Endothelial cell of umbilical vein (primary cell): ENCODE measurements around the gene GAPDHS. TPM values are rescaled to one million over a fixed set of nuclear protein-coding genes. Genes with fewer than 3 reads are reported as not detected.
A peak's percentile ranks its signal among the peaks of the same experiment; 100 is the strongest.

Source experiments
- BruUV-seq: library from RNA; stranded (reverse); fragments of 400-500 nt; replicated peaks from 2 replicates; lab custom pipeline; 2021; lab: Mats Ljungman, UMichigan
- CTCF ChIA-PET: fragments of 300-600, 350-600 bp; sonication (Branson Sonifier 250); formaldehyde crosslinking; loops from one replicate; lab custom pipeline; 2021; ENCODE audit warnings: antibody characterized with exemption, inconsistent platforms; lab: Charles Lee
- POLR2A ChIA-PET: fragments of 300-600, 350-600 bp; sonication (Branson Sonifier 250); formaldehyde crosslinking; loops from one replicate; lab custom pipeline; 2021; ENCODE audit warnings: antibody characterized with exemption, inconsistent platforms; lab: Charles Lee
- DNase-seq: peaks from one replicate; pipeline ENCODE4 v3.0.0-alpha.2; 2011; ENCODE audit warnings: low read depth, low spot score
- FAIRE-seq: peaks from 2 replicates; lab custom pipeline; 2011; peaks lifted over from hg19 to GRCh38; lab: Jason Lieb, UNC
- H2AFZ ChIP-seq: 2 replicates; pipeline ENCODE4 v1.6.0; 2012; ENCODE audit warnings: low read depth, low read length, control low read depth, inconsistent platforms
- H3K27ac ChIP-seq: 2 replicates; pipeline ENCODE4 v1.5.1; 2011; ENCODE audit warnings: low read depth, mild to moderate bottlenecking, control low read depth, low read length, moderate library complexity; ENCODE audit not compliant: insufficient read depth
- H3K27me3 ChIP-seq, 2 experiments: 2 replicates each; pipeline versions ENCODE4 v1.6.0 to v1.6.1; 2011; ENCODE audit warnings: low read length in 2 of 2, mixed read lengths in 1 of 2; ENCODE audit not compliant: control insufficient read depth in 2 of 2, insufficient read depth in 2 of 2
- H3K36me3 ChIP-seq, 2 experiments: 2 replicates in 1 of 2; 3 replicates in 1 of 2; pipeline ENCODE4 v1.5.1; 2011; ENCODE audit warnings: low read length in 2 of 2, mild to moderate bottlenecking in 1 of 2, moderate library complexity in 1 of 2; ENCODE audit not compliant: control insufficient read depth in 2 of 2, insufficient read depth in 2 of 2; ENCODE audit errors: extremely low read depth in 1 of 2
- H3K4me1 ChIP-seq: 3 replicates; pipeline ENCODE4 v1.5.1; 2011; ENCODE audit warnings: mild to moderate bottlenecking, low read length; ENCODE audit not compliant: control insufficient read depth, insufficient read depth; ENCODE audit errors: extremely low read depth
- H3K4me2 ChIP-seq: 2 replicates; pipeline ENCODE4 v1.6.1; 2011; ENCODE audit warnings: low read length, control low read depth, mixed read lengths; ENCODE audit not compliant: insufficient read depth
- H3K4me3 ChIP-seq, 3 experiments: fragments of 200-600 bp in 1 of 3; sonication (generic), shearing (Covaris generic) in 1 of 3; replicated peaks in 1 of 3; 2 replicates each; pipeline ENCODE4 v1.5.1; 2011 to 2016; ENCODE audit warnings: control low read depth in 3 of 3, low read length in 3 of 3, mild to moderate bottlenecking in 2 of 3, inconsistent platforms in 1 of 3, low read depth in 1 of 3, moderate library complexity in 1 of 3; ENCODE audit not compliant: insufficient read depth in 1 of 3
- H3K79me2 ChIP-seq: 2 replicates; pipeline ENCODE4 v1.6.0; 2012; ENCODE audit warnings: low read length, inconsistent platforms; ENCODE audit not compliant: control insufficient read depth, insufficient read depth
- H3K9ac ChIP-seq: replicated peaks from 2 replicates; pipeline ENCODE3; 2011; ENCODE audit warnings: low read length, control low read depth; ENCODE audit not compliant: insufficient read depth; ENCODE audit errors: extremely low read depth
- H3K9me1 ChIP-seq: replicated peaks from 3 replicates; pipeline ENCODE4 v1.6.0; 2011; ENCODE audit warnings: mild to moderate bottlenecking, low read length; ENCODE audit not compliant: control insufficient read depth, insufficient read depth; ENCODE audit errors: extremely low read depth
- H3K9me3 ChIP-seq: replicated peaks from 2 replicates; pipeline ENCODE4 v1.5.1; 2012; ENCODE audit warnings: low read length, inconsistent platforms; ENCODE audit not compliant: control insufficient read depth, insufficient read depth
- H4K20me1 ChIP-seq: replicated peaks from 2 replicates; pipeline ENCODE3; 2011; ENCODE audit warnings: mild to moderate bottlenecking, low read length; ENCODE audit not compliant: control insufficient read depth, insufficient read depth; ENCODE audit errors: extremely low read depth
- CTCF ChIP-seq, 2 donors: IDR thresholded peaks; 1 replicate in 1 of 2; 2 replicates in 1 of 2; pipeline ENCODE4 v1.5.1; 2011; ENCODE audit warnings: low read length in 2 of 2, mild to moderate bottlenecking in 2 of 2, moderate library complexity in 2 of 2, control low read depth in 1 of 2, inconsistent platforms in 1 of 2, low read depth in 1 of 2; ENCODE audit not compliant: insufficient read depth in 1 of 2; ENCODE audit errors: extremely low read depth in 1 of 2
- EZH2 ChIP-seq: IDR thresholded peaks from 2 replicates; pipeline ENCODE4 v1.6.1; 2012; ENCODE audit warnings: borderline replicate concordance, low read depth, mild to moderate bottlenecking, moderate library complexity, low read length, inconsistent platforms; ENCODE audit not compliant: severe bottlenecking
- FOS ChIP-seq: IDR thresholded peaks from 2 replicates; pipeline ENCODE4 v1.6.1; 2011; ENCODE audit warnings: mild to moderate bottlenecking, low read length, moderate library complexity, borderline replicate concordance; ENCODE audit not compliant: insufficient read depth
- GATA2 ChIP-seq: IDR thresholded peaks from 2 replicates; pipeline ENCODE4 v1.7.0; 2011; ENCODE audit warnings: low read depth, mild to moderate bottlenecking, moderate library complexity, mixed read lengths, low read length; ENCODE audit not compliant: insufficient read length, insufficient read depth
- JUN ChIP-seq: IDR thresholded peaks from 2 replicates; pipeline ENCODE4 v1.6.1; 2011; ENCODE audit warnings: borderline replicate concordance, low read depth; ENCODE audit not compliant: insufficient read length, insufficient read depth
- MAX ChIP-seq: IDR thresholded peaks from 2 replicates; pipeline ENCODE4 v1.6.1; 2011; ENCODE audit not compliant: insufficient read depth, insufficient read length
- MYC ChIP-seq: IDR thresholded peaks from one replicate; pipeline ENCODE4 v1.6.1; 2011; ENCODE audit warnings: mild to moderate bottlenecking, low read depth, low read length
- POLR2A ChIP-seq: IDR thresholded peaks from 2 replicates; pipeline ENCODE4 v1.6.1; 2012; ENCODE audit warnings: low read depth, mild to moderate bottlenecking, control low read depth, low read length
- POLR2AphosphoS5 ChIP-seq: IDR thresholded peaks from 2 replicates; pipeline ENCODE4 v1.6.1; 2012; ENCODE audit warnings: low read depth, mild to moderate bottlenecking, control low read depth, low read length, moderate library complexity; ENCODE audit not compliant: insufficient read depth
- dilution Hi-C: fragments of 300-500 bp; cut with MboI; formaldehyde crosslinking; loops from one replicate; pipeline ENCODE4 v1.15.0; 2019; ENCODE audit warnings: low sequenced_read_pairs; ENCODE audit not compliant: extremely low pct_ligation_motif_present
- intact Hi-C: fragments of 100-400 bp; cut with micrococcal nuclease; formaldehyde crosslinking; loops from one replicate; pipeline ENCODE4 v1.10.0; 2022
- polyA plus RNA-seq, 4 experiments: library from polyadenylated mRNA; depleted of rRNA in 3 of 4; stranded (reverse) in 3 of 4; unstranded in 1 of 4; fragments of >200 nt; gene quantifications; 2 replicates each; pipeline versions ENCODE4 v1.2.1 to v1.2.3, GENCODE V29; 2011 to 2012; ENCODE audit warnings: missing spikeins in 1 of 4
- total RNA-seq: library from RNA; stranded (reverse); gene quantifications from 2 replicates; pipeline ENCODE4 v1.2.3, GENCODE V29; 2021

The GAPDHS gene
- total and polyA plus RNA-seq, 2 donors (not counting 3 experiments of a cell fraction or from before 2014, with no cell fraction given): not detected

- dilution Hi-C loops: no loop called here
- H3K4me3 ChIP-seq: peak overlapping the region; percentile 77 to 88 (median 88)
- H3K27ac ChIP-seq: peak overlapping the region; percentile 79
- peaks cover 16% of the 10 kb centered on the region for H3K4me1 ChIP-seq
- H3K79me2 ChIP-seq: peaks cover 15% of the 10 kb centered on the region
- no peaks in the 10 kb centered on the region for H3K9me3 ChIP-seq
- ChIA-PET CTCF (no interaction called here), POLR2A (no interaction called here)
- peak overlapping the region; percentile 87 for H3K9ac ChIP-seq
- H3K27me3 ChIP-seq: no peaks in the 10 kb centered on the region
- H4K20me1 ChIP-seq: no peaks in the 10 kb centered on the region
- intact Hi-C loops: loop anchor here (1.0 to 5.0 kb wide), 4 partner anchors 66 to 385 kb away; partner anchors contain the start of genes HAUS5 and RBM42
- no peak for DNase-seq
- H3K4me2 ChIP-seq: peak overlapping the region; percentile 88
- TF ChIP-seq EZH2: no peak
- TF ChIP-seq POLR2AphosphoS5: no peak
- TF ChIP-seq FOS: no peak
- no peak for TF ChIP-seq CTCF (IDR thresholded peaks at IDR 0.05; ENCODE audit: extremely low read depth in 1 of 2, insufficient read depth in 1 of 2, low read depth in 1 of 2, low read length in 2 of 2)
- no peak for TF ChIP-seq JUN
- TF ChIP-seq GATA2: no peak
- no peak for TF ChIP-seq POLR2A
- no peak for TF ChIP-seq MAX
- TF ChIP-seq MYC: no peak
- no peaks in the 10 kb centered on the region for H3K9me1 ChIP-seq
- H3K36me3 ChIP-seq: no peaks in the 10 kb centered on the region
- BruUV-seq: no TSS peak
- peak overlapping the region; percentile 81 for H2AFZ ChIP-seq
- no peak for FAIRE-seq
Observed at GRCh38 chr19:35545855-35546381, 12.7 kb downstream of the GAPDHS start.
